GM20431 (cell line): Measurements from ENCODE around the gene SLC45A1.
"Not testable (repeated sequence)": the region's sequence is repeated elsewhere in the genome, so short reads cannot be mapped to it uniquely, and the experiment has no call there.

Experiments
- in situ Hi-C: fragments of 300-500 bp; cut with MseI, MboI; formaldehyde crosslinking; loops from one replicate; pipeline ENCODE4 v1.15.0; 2020; ENCODE audit warnings: low sequenced_read_pairs; ENCODE audit not compliant: unreplicated experiment

SLC45A1 gene

DNA sequence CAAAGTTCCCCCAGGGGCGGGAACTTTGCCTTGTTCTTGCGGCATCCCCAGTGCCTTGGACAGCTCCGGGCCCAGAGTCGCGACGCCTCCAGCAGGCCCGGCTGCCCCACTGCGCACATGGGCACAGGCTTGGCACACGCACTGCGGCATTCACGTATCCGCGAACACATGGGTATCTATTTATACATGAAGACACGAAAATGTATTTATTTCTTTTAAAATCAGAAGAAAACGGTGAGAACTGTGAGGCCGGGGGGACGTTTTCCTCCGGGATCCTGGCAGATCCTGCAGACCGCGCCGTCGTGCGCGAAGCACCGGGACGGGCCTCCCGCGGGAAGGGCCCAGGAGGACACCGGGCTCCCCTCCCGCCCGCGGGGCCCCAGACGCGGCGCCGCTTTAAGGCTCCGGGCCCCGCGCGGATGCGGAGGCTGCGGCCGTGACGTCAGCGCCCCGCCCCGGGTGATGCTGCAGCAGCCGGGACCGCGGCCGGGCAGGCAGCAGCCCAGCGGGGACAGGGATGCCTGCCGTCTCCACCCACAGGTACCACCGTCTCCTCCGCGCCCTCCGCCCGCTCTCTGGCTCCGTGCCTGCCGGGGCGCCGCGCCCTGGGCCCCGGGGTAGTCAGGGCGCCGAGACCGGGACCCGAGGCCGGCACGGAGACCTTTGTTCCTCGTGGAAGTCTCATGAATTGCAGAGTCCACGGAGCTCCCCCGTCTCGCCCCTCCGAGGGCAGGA is at the start of gene SLC45A1:
Gene SLC45A1, plus strand, starts transcription at position 468 of the 735 bp plus-strand sequence. CDS start 6,216 bp downstream, outside the sequence.
- in situ Hi-C loops, result loop anchor here (10.0 kb wide), 1 partner anchor 293 kb away; the partner anchor contains the start of gene ERRFI1

DNA sequence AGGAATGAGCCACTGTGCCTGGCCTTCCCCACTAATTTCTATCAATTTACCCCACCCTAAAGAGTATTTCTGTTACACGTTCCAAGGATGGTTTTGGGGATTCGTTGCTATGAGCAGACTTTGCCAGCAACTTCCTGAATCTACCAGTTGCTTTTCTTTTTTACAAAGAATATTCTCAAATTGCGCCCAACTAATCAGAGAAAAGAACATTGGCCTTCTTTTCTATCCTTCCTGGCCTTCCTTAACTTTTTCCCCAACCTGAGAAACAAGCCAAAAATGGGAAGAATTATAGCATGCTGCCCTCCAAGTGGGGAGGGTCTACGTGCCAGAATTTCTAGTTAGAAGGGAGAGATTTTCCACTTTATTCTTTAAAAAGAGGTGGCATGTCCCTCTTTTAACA is 44.9 kb upstream of the SLC45A1 start:
- in situ Hi-C loops, result no loop called here

DNA sequence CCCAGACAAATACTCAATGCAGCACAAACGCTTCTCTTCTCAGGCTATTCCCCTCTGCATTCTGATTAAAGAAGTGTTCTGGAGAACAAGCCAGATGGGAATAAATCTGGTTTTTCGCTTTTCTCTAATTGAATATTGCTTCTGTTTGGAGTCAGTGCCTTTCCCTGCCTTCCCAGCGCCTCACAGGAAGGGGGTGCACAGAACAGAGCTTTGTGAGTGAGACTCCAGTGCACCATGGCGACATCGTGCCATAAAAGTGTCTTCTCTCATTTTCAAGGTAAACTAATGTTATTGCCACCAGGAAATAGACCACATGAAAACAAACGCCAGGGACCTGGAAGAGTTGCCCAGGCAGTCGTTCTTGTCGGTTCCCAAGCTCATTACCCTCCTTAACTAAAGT is 43.6 kb upstream of the SLC45A1 start:
- in situ Hi-C loops, result no loop called here

DNA sequence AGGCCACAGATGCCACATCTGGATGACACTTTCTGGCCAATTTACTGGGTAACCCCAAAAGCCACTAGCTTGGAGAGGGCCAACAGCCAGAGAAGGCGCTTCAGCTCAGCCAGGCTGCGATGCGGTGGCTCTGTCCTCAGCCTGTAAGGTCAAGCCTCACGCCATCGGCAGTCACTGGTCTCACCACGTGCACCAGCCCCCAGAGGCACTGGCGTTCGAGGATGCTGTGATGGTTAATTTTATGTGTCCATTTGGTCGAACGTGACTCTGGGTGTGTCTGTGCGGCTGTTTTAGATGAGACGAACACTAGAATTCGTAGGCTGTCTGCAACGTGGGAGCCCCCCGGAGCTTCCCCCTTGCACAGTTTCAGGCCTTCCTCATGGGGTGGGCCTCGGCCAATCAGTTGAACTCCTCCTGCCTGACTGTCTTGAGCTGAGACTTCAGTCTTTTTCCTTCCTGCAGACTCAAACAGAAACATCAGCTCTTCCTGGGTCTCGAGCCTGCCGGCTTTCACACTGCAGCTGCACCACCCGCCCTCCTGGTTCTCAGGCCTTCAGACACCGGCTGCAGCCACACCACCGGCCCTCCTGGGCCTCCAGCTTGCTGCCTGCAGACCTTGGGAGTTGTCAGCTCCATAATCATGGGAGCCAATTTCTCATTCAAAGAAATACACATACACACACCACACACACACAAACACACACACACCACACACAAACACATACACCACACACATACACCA is 41.6 kb upstream of the SLC45A1 start:
- in situ Hi-C loops, result no loop called here

DNA sequence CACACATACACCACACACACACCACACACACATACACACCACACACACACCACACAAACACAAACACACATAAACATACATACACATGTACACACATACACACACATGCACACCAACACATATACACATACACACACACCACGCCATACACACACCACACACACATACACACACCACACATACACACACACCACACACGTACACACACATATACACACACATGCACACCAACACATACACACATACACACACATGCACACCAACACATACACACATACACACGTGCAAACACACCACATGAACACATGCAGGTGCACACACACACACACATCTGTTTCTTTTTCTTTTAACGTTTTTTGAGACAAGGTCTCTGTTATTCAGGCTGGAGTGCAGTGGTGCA is 41.0 kb upstream of the SLC45A1 start:
- in situ Hi-C loops, result no loop called here

DNA sequence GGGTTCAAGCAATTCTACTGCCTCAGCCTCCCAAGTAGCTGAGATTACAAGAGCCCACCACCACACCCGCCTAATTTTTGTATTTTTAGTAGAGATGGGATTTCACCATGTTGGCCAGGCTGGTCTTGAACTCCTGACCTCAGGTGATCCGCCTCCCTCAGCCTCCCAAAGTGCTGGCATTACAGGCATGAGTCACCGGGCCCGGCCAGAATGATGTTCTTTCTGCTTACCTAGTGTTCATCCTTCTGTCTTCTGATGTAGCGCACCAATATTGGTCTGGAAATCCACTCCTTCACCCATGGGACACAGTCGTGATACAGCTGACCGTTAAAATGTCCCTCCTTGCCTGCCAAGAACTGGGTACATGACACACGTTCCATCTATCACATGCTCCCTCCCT is 39.2 kb upstream of the SLC45A1 start:
- in situ Hi-C loops, result not testable (repeated sequence)

DNA sequence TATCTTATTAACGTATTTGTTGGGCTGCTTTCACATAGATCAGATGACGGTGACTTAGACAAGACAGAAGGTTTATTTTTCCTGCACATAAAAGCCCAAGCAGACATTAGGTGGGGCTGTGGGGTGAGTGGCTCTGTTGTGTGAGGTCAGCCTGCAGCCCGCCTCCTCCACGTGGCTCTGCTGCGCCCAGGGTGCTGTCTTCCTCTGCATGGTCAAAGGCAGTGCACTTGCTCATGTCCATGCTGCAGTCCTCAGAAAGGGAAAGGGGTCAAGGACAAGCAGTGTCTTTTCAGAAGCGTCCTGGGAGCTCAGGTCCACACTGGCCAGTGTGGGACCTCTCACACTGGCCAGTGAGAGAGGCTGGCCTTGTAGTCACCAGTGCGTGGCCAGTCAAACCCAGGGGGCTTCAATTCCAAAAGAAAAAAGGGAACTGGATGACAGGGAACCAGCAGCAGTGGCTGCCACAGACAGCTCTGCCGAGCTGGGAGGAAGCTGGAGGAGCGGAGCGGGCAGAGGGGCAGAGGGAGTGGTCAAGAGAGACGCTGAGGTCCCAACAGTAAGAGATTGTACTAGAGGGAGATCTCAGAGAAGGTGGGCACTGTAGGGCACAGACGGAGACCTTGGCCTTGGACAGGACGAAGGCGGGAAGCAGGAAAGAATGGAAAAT is 35.9 kb upstream of the SLC45A1 start:
- in situ Hi-C loops, result no loop called here

DNA sequence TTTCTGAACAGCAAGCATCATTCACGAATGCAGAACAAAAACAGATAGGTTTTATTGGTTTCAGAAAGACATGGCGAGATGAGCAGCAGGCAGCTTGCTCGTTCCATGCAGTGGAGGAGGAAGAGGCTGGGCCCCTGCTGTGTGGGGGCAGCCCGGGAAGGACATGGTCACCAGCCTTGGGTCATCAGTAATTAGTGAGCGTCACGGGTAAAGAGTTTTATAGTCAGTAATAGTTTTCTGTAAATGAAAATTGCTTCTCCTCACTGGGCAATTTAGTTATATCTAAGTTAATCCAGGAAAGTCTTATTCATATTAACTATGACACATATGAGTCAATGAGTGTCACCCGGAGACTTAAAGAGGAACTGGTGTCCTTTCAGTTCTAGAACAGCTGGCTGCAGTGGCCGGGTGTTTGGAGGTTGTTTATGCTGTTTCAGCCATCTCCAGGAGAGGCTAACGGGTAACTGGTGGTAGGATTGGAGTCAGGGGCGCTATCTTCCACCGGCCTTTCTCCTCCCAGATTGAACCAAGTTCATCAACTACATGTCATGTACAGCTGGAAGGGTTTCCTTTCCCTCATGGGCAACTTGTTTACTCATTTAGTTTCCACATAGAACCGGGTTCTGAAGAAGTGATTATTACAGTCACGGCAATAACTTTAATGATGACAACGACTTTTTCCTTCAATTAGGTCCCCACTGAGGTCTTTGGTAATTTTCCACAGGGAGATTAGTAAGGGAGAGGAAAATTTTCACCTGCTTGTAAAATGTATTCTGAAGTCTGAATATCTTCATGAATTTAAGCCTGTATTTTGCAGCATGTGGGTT is 34.6 kb upstream of the SLC45A1 start:
- in situ Hi-C loops, result no loop called here

DNA sequence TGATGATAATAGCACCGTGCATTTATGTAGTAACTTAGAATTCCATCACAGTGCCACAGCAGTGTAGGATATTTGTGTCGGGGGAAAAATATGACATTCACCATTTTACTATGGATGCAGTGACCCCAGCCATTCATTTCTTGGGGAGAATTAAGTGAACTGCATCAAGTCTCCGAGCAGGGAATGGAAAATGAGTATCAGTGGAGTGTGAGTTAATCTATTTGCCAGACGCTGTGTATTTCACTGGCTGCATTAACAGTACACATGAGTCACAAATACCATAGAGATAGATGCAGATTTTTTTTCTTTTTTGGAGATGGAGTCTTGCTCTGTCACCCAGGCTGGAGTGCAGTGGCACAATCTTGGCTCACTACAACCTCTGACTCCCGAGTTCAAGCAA is 33.8 kb upstream of the SLC45A1 start:
- in situ Hi-C loops, result no loop called here

DNA sequence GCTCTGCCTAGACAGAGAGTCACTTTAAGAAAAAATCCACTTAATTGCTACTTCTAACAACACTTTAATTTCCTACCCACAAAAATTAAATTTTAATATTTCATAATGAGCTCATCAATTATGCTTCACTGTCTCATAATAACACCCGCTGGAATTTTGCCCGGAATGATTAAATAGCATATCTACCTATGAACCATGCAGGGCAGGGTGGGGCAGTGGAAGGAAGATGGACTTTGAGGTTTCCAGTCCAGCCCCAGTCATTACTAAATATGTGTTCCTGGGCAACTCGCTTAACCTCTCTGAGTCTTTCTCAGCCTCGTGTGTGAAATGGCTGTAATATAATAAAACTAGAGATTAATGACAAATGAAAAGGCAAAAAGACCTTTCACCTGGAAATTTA is 32.8 kb upstream of the SLC45A1 start:
- in situ Hi-C loops, result no loop called here

DNA sequence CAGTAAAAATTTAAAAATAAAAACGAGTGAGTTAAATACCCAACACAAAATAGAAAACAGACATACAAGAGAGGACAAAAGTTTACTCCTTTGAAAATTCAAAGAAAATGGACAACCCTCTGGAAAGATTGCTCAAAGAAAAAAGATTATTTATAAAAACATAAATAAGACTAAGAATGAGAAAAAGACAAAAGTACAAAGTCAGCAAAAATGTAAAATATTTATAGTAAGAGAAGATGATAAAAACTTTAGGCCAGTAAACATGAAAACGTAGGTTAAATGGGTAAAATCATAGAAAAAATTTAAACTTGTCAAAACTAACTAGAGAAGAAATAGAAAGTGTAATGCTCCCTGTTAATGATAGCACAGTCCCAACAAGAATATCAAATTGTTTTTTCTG is 31.9 kb upstream of the SLC45A1 start:
- in situ Hi-C loops, result no loop called here

DNA sequence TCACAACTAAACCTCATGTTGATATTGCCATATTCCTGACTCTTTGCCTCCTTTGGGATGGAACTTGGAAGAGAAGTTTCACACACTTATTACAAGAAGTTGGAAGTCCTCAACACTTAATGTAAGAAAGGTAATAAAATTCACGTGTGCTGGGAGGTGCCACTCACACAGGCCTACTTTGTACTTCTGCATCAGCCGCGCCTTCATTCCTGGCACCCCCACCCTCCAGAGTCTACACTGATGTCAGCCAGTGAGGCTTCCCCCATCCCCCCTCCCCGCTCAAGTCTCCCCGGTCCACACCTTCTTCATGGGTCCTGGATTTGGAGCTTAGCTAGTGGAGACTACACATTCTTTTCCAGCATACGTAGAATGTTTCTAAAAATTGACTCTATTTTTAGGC is 24.8 kb upstream of the SLC45A1 start:
- in situ Hi-C loops, result no loop called here

DNA sequence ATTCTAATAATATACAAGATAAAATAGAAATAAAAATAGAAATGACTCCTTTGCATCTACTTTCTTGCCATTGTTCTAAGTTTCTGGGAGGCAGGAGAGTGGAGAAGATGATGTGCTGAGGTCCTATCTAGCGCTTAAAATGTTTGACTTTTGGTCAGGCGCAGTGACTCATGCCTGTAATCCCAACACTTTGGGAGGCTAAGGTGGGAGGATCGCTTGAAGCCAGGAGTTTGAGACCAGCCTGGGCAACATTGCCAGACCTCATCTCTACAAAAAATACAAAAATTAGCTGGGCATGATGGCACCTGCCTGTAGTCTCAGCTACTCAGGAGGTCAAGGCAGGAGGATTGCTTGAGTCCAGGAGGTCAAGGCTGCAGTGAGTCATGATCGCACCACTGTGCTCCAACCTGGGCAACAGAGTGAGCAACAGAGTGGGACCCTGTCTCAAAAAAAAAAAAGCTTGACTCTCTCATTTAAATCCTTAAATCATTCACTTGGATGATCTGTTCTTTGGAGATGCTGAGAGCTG is 24.2 kb upstream of the SLC45A1 start:
- in situ Hi-C loops, result no loop called here

DNA sequence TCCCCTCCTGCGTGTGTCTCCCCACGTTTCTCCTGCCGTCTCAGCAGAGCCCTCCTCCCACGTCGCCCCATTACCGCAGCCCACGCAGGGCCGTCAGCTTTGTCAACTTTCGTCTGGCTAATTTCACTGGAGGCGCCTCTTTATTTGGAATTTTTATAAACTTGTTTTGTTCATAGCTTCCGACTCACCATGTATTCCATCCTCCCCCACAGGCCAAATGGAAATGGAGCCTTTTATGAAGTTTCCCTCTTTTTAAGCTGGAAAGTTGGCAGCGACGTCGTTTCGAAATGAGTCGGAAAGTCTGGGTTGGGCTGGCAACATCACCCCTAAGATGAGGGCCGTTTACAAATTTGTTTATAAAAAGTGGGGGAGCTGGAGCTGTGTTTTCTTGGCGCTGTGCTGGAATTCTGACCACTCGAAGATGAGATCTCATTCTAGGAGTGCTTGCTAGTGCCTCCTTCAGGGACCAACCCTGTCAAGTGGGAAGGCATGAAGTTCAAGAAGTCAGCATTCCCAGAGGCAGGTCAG is 23.7 kb upstream of the SLC45A1 start:
- in situ Hi-C loops, result no loop called here

DNA sequence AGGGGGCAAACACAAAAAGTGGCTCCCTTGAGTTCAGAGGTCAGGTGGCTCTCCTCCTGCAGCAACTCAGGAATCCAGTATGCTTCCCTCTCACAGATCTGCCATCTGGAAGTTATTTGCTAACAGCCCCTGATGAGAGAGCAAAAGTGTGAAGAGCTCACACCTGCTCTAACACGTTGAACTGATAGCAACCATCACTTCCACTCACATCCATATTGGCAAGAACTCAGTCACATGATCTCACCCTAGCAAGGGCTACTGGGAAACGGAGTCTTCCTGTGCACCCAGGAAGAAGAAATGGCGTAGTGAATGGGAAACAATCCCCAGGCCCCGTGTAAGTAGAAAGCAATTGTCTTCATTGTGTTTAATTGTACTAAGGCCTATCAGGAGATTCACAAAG is 20.7 kb upstream of the SLC45A1 start:
- in situ Hi-C loops, result no loop called here

DNA sequence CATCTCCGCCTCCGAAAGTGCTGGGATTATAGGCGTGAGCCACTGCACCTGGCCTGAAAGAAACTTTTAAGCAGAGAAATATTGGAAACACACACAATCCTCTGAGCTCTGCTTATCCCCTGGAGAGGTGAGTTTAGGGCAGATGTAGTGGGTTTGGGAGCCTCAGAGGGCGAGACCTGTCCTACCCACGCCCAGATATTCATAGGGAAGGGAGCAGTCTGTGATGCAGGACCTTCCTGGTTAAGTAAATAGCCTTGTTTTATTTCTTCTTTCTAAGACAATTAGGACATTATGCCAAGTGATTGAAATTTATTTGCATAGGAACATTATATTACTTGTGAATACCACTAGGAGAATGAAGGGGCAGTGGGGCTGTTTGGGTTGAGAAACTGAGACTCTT is 18.0 kb upstream of the SLC45A1 start:
- in situ Hi-C loops, result no loop called here

DNA sequence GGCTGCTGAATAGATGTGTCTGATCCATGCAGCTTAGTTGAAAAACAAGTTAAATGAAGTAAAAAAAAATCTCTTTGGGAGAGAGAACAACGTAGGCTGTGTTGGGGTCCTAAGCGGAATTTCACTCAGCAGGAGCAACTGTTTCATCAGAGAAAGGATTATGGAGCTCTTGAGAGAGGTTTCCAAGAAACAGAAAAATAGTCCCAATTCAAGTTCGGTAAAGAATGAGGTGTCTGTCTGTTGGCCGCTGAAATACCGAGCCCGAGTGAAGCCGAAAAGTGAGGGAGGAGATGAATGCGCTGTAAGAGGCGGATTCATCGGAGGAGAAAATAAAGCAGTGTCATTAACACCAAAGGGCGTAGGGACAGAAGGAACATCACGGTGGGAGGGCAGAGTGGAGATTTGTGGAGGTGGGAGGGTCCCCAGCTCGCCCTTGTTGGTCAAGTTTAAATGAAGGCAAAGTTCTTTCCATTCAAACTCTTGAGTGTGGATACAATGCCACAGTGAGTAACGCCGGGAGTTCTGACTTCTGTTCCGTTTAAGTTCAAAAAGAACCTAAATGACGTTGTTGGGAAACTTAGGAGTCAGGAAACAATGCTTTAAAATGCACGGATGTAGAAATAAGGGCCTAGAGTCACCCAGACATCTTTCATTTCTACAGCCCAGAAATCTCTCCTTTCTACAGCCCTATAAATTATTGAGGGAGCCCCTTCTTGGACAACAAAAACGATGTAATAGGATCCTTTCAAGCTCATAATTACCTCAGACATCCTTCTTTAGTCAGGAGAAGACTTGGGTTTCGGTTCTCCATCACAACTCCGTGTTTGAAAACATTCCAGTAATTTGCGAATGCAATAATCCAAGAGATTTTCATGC is 15.6 kb upstream of the SLC45A1 start:
- in situ Hi-C loops, result no loop called here

DNA sequence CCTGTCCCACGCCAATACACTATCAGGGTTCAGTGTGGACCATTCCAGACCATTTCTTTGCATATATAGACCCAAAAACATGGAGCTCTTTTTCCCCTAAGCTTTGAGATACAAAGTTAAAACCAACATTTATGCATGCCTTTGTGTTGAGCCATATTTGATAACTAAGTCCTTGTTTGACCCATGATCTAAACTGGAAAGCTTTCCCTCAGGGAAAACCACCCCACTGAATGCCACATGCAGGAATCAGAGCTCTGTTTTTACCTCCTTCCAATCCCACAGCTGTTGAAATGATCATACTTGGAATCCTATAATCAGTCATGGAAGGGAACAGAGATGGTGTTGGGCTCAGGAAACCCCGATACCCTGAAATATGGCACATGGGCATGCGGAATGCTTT is 14.8 kb upstream of the SLC45A1 start:
- in situ Hi-C loops, result no loop called here

DNA sequence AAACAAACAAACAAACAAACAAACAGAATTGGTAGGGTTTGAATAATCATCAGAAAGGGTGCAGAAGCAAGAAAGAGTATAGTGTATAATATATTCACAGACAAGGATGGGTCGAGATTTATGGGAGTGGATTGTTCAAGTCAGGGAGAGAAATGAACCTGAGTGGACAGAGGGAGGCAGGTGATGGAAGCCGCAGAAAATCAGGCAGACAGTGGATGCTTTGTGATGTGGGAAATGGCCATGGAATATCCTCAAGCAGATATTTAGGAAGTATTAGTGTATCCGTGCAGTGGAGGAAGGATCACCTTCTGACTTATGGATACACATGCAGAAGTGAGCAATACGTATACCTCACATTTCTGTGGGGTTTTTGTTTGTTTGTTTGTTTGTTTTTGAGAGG is 14.0 kb upstream of the SLC45A1 start:
- in situ Hi-C loops, result no loop called here
